Psoas muscle (tissue), 8 donors: ENCODE data around the gene PIM3. TPM values are rescaled to one million over a fixed set of nuclear protein-coding genes. Genes with fewer than 3 reads are reported as not detected.
"Not testable (repeated sequence)": the region's sequence is repeated elsewhere in the genome, so short reads cannot be mapped to it uniquely, and the experiment has no call there.

ENCODE experiments used
- ATAC-seq, 4 donors: fragments of 200-7000 bp; cut with Tn5 transposase; one replicate each; pipeline ENCODE4 v1.9.1; 2020; ENCODE audit warnings: moderate library complexity in 3 of 4, mild to moderate bottlenecking in 2 of 4
- DNase-seq, 2 donors: peaks; one replicate each; pipeline ENCODE4 v3.0.0-alpha.2; 2020
- H3K27ac ChIP-seq: fragments of 200-600 bp; one replicate; pipeline ENCODE4 v1.8.0; 2022
- H3K27me3 ChIP-seq, 3 donors: fragments of 200-600 bp in 1 of 3; one replicate each; pipeline versions ENCODE4 v1.6.1 to v1.8.0; 2013 to 2022; ENCODE audit warnings: low read length in 2 of 3, mild to moderate bottlenecking in 2 of 3, moderate library complexity in 1 of 3; ENCODE audit not compliant: insufficient read depth in 3 of 3
- H3K36me3 ChIP-seq, 2 donors: fragments of 200-600 bp in 1 of 2; one replicate each; pipeline versions ENCODE4 v1.6.1 to v1.8.0; 2013 to 2022; ENCODE audit warnings: low read depth in 1 of 2, mild to moderate bottlenecking in 1 of 2, moderate library complexity in 1 of 2; ENCODE audit not compliant: insufficient read depth in 1 of 2
- H3K4me1 ChIP-seq: fragments of 200-600 bp; one replicate; pipeline ENCODE4 v1.8.0; 2022
- H3K4me3 ChIP-seq: fragments of 200-600 bp; one replicate; pipeline ENCODE4 v1.8.0; 2022; ENCODE audit warnings: mild to moderate bottlenecking
- H3K9me3 ChIP-seq: fragments of 200-600 bp; one replicate; pipeline ENCODE4 v1.8.0; 2022
- WGBS, 3 donors: extraction: QIAGEN DNeasy Blood & Tissue Kit; methylation state at CpG; one replicate each; pipeline versions ENCODE4 v1.1.6 to v1.1.7; 2013; 5-methylcytosine and 5-hydroxymethylcytosine counted together
- intact Hi-C, 2 donors: fragments of 100-400 bp; cut with DNase I; formaldehyde crosslinking; loops; one replicate each; pipeline versions ENCODE4 v1.11.0 to v1.14.2; 2022
- polyA plus RNA-seq, 3 donors: library from polyadenylated mRNA; stranded (reverse); fragments of 200-250 nt; gene quantifications; one replicate each; pipeline ENCODE4 v1.2.3, GENCODE V29; 2013
- total RNA-seq, 4 donors: library from RNA; stranded (reverse); fragmentation: NEBNext Ultra II Directional in 2 of 4; extraction: Animal tissue kit (Norgen Biotek cat#: 25700) in 2 of 4; gene quantifications; one replicate each; pipeline versions ENCODE4 v1.2.1 to v1.2.4, GENCODE V29; 2021 to 2023
- TF ChIP-seq, protein P1 (sequence below): fragments of 200-600 bp; IDR thresholded peaks from one replicate; pipeline ENCODE4 v1.8.0; 2022; ENCODE audit warnings: antibody characterized with exemption
- donor health status: healthy with polysubstance abuse.
- donor health status: DM: no; HTN: no; CAD: no; lungs with moderate emphysema.
- donor health status: Bipolar disorder and iron deficiency.
- donor health status: healthy.
- donor health status: DM: yes; HTN: yes; CAD: no.
- donor health status: DM: no; HTN: no; CAD: no.
- donor health status: DM: no; HTN: no; CAD: no.
- donor health status: DM: yes; HTN: yes; CAD: no.

The PIM3 gene
- total and polyA plus RNA-seq, 7 donors, result 40.5 to 128 (median 79.0) TPM

DNA sequence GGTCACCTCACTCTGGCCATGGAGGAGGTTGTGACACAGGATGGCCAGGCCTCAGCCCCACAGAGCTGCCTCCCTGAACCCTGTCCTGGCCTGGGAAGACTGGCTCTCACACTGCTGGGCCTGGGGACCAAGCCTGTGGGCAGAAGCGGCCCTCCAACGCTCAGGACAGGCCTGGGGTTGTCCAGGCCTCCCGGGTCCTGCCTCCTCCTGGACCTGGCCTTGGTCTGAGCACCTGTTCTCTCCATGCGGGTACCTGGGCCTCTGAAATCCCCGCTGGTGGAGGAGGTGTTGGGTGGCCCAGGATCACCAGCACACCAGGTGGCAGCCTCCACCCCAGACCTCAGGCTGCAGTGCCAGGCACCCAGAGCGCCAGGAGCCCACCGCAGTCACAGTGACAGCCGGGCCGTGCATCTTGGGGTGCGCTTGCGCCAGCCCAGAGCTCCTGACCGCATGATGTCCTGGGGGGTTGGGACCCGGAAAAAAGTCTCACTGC lies 16.1 kb upstream of the PIM3 start:
- WGBS, 3 donors, result 93 to 94% (median 93%) methylated on average over 13 of the region's 13 CpGs
- TF ChIP-seq, protein P1, sequence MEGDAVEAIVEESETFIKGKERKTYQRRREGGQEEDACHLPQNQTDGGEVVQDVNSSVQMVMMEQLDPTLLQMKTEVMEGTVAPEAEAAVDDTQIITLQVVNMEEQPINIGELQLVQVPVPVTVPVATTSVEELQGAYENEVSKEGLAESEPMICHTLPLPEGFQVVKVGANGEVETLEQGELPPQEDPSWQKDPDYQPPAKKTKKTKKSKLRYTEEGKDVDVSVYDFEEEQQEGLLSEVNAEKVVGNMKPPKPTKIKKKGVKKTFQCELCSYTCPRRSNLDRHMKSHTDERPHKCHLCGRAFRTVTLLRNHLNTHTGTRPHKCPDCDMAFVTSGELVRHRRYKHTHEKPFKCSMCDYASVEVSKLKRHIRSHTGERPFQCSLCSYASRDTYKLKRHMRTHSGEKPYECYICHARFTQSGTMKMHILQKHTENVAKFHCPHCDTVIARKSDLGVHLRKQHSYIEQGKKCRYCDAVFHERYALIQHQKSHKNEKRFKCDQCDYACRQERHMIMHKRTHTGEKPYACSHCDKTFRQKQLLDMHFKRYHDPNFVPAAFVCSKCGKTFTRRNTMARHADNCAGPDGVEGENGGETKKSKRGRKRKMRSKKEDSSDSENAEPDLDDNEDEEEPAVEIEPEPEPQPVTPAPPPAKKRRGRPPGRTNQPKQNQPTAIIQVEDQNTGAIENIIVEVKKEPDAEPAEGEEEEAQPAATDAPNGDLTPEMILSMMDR, result no peak
- H3K4me3 ChIP-seq, result peak overlapping the region; percentile 45
- ATAC-seq (peak in 1 of 4 donors; percentile 25), DNase-seq (no peak)
- peak overlapping the region; percentile 53 for H3K27ac ChIP-seq
- intact Hi-C loops, result no loop called here
- no peaks in the 10 kb centered on the region for H3K36me3 ChIP-seq
- H3K9me3 ChIP-seq, result no peaks in the 10 kb centered on the region
- no peaks in the 10 kb centered on the region for H3K27me3 ChIP-seq
- no peaks in the 10 kb centered on the region for H3K4me1 ChIP-seq

DNA sequence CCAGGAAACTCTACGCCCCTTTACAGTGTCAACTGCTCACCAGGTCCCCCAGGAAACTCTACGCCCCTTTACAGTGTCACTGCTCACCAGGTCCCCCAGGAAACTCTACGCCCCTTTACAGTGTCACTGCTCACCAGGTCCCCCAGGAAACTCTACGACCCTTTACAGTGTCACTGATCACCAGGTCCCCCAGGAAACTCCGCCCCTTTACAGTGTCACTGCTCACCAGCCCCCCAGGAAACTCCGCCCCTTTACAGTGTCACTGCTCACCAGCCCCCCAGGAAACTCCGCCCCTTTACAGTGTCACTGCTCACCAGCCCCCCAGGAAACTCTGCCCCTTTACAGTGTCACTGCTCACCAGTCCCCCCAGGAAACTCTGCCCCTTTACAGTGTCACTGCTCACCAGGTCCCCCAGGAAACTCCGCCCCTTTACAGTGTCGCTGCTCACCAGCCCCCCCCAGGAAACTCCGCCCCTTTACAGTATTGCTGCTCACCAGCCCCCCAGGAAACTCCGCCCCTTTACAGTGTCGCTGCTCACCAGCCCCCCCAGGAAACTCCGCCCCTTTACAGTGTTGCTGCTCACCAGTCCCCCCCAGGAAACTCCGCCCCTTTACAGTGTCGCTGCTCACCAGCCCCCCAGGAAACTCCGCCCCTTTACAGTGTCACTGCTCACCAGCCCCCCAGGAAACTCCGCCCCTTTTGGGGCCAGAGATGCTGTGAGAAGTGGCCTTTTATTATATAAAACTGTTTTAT lies 15.4 kb upstream of the PIM3 start:
- 86 to 89% (median 87%) methylated on average over 17 of the region's 17 CpGs for WGBS, 3 donors
- DNase-seq, result not testable (repeated sequence)

DNA sequence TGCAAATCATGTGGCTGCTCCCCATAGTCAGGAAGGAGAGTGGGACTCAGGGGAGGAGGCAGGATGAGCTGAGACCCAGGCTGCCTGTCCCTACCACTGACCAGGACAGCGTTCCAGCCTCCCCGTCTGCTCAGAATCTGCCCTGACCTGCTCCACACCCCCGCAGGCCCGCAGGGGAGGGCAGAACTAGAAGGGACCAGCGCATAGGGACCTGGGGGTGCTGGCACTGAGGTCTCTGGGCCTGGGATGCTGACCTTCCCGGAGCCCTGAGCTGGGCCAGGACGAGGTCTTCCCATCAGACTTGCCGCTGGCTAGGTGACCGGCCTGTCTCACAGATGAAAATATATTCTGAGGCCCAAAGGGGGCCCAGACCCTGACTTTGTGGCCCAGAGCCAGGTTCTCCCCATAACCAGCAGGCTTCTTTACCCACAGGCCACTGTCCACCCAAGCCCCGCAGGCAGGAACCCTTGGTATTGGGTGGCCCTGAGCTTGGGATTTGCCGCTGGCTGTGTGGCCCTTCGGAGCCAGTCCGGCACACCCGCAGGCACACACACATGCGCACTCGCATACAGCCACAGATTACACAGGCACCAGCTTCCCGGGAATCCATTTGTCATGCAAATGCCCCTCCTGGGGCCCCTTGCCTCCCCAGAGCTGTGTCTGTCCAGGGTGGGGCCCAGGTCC lies 13.8 kb upstream of the PIM3 start:
- ATAC-seq, result no peak
- Histone ChIP-seq H3K4me1 (no peaks in the 10 kb centered on the region), H3K4me3 (no peak overlapping the region), H3K27ac (no peak overlapping the region), H3K36me3 (no peaks in the 10 kb centered on the region), H3K9me3 (no peaks in the 10 kb centered on the region), H3K27me3 (no peaks in the 10 kb centered on the region)
- intact Hi-C loops, result no loop called here
- no peak for DNase-seq
- TF ChIP-seq, protein P1, result no peak
- 87 to 90% (median 87%) methylated on average over 17 of the region's 17 CpGs for WGBS, 3 donors

More for the DNA sequence above, 15.4 kb upstream of the PIM3 start:
- H3K9me3 ChIP-seq, H3K4me1 ChIP-seq, intact Hi-C loops, H3K4me3 ChIP-seq, H3K27ac ChIP-seq, H3K27me3 ChIP-seq, ATAC-seq, H3K36me3 ChIP-seq: not testable (repeated sequence)

DNA sequence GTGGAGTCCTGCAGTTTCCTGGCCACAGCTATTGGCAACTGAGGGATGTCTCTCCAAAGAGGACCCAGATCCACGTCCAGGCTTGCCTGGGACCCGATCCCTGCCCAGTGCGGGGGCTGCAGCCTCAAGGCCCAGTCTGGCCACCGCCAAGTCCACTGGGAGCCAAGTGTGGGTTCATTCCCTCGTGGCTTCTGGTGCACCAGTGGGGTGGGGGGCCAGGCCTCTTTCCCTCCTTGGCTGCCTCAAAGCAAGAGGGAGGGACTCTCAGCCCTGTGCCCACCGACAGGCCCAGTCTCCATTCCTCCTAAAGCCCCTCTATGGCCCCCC lies 13.3 kb upstream of the PIM3 start:
- no peak for DNase-seq
- H3K27ac ChIP-seq, result no peak overlapping the region
- TF ChIP-seq, protein P1, result no peak
- H3K27me3 ChIP-seq, result no peaks in the 10 kb centered on the region
- H3K36me3 ChIP-seq, result no peaks in the 10 kb centered on the region
- no peak for ATAC-seq
- intact Hi-C loops, result no loop called here
- H3K4me1 ChIP-seq, result no peaks in the 10 kb centered on the region
- H3K4me3 ChIP-seq, result no peak overlapping the region
- no peaks in the 10 kb centered on the region for H3K9me3 ChIP-seq
- 79 to 91% (median 86%) methylated on average over 6 of the region's 6 CpGs for WGBS, 3 donors

DNA sequence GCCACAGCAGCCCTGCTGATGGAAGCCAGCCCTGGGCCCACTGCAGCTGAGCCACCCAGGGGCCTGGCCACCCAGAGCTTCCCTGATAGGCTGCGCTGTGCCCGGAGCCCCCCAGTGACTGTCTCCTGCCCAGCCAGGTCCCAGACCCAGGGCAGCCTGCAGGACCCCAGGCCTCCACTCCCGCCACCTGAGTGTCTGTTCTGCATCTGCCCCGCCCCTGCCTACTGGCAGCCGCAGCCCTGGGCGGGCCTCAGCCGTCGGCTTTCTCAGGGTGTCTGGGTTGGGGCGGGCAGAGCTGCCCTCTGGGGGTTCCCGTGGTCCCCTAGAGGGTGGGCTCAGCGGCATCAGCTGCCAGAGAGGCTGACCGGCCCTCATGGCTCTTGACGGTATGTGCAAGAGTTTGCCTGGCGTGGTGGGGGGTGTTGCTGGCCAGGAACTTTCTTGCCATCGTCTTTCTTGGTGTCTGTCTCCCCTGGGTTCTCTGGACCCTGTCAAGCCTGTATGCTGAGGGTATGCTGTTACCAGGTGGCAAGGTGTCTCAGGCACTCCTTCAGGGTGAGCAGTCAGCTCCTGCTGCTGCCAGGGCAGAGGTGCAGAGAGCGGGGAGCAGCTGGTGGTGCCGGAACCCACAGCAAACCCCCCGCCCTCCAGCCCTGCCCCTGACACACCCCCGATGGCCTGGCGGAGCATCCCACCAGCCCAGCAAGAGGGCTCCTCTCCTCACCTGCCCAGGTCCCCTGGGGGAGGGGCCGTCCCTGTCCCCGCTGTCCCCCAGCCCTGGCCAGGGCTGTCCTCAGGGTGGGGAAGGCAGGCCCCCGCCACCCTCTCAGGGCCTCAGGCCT lies 12.2 kb upstream of the PIM3 start:
- H3K36me3 ChIP-seq, result no peaks in the 10 kb centered on the region
- ATAC-seq, result no peak
- intact Hi-C loops, result no loop called here
- WGBS, 3 donors, result 89 to 94% (median 93%) methylated on average over 21 to 23 of the region's 23 CpGs
- H3K27me3 ChIP-seq, result no peaks in the 10 kb centered on the region
- H3K9me3 ChIP-seq, result no peaks in the 10 kb centered on the region
- H3K4me1 ChIP-seq, result peaks cover 7% of the 10 kb centered on the region
- DNase-seq, result no peak
- H3K27ac ChIP-seq, result no peak overlapping the region
- TF ChIP-seq, protein P1, result no peak
- H3K4me3 ChIP-seq, result no peak overlapping the region
